Measurements from ENCODE around the gene PTPN2.

PTPN2 gene

DNA sequence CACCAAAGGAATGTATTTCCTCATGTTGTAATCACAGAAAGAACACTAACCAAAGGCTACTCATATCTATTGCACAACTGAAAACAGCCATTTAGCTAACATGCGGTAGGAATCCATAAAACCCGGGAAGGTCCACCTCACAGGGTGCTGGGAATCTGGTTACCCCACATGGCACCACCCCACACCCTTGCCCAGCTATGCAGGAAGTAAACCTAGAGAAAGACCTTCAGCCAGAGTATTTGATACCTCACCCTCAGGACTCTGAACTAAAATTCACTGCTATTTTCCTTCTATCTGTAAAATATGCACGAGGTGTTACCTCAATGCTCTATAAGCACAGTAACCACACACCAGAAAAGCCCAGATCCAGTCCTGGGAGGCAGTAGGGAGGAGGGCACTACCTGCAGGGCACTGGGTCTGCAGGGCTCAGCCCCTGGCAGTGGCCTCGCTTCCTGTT lies 45.8 kb downstream of the PTPN2 start (continued):
- TF ChIP-seq YY2 (tag by site-specific recombination; IDR thresholded peaks at IDR 0.05) (no peak), SP7 (tag by site-specific recombination; IDR thresholded peaks at IDR 0.05) (0 out of 2 replicates have a peak, but pooled peaks have one; percentile 13), ZNF280C (tag by site-specific recombination; IDR thresholded peaks at IDR 0.05) (no peak), YY1 (tag by site-specific recombination; IDR thresholded peaks at IDR 0.05) (no peak), ZNF341 (tag by site-specific recombination; IDR thresholded peaks at IDR 0.05; ENCODE audit: low read depth) (no peak), MEIS1 (CRISPR knock-in tag; IDR thresholded peaks at IDR 0.05; ENCODE audit: borderline replicate concordance) (no peak), ZNF350 (tag by site-specific recombination; IDR thresholded peaks at IDR 0.05) (no peak), ZNF157 (tag by site-specific recombination; IDR thresholded peaks at IDR 0.05) (no peak), ZNF658 (tag by site-specific recombination; IDR thresholded peaks at IDR 0.05) (no peak), ZNF324 (tag by site-specific recombination; IDR thresholded peaks at IDR 0.05) (no peak), GLIS2 (tag by site-specific recombination; IDR thresholded peaks at IDR 0.05) (peak; percentile 73), ZNF48 (tag by site-specific recombination; IDR thresholded peaks at IDR 0.05) (no peak), KLF1 (tag by site-specific recombination; IDR thresholded peaks at IDR 0.05) (no peak), MZF1 (tag by site-specific recombination; IDR thresholded peaks at IDR 0.05; ENCODE audit: borderline replicate concordance) (no peak), ZNF561 (tag by site-specific recombination; IDR thresholded peaks at IDR 0.05; ENCODE audit: borderline replicate concordance) (no peak), ZNF239 (tag by site-specific recombination; IDR thresholded peaks at IDR 0.05) (no peak), ZSCAN16 (tag by site-specific recombination; IDR thresholded peaks at IDR 0.05) (no peak), ZNF768 (tag by site-specific recombination; IDR thresholded peaks at IDR 0.05) (no peak), ZNF76 (tag by site-specific recombination; IDR thresholded peaks at IDR 0.05; ENCODE audit: borderline replicate concordance, low read depth) (no peak), ZNF610 (tag by site-specific recombination; IDR thresholded peaks at IDR 0.05; ENCODE audit: borderline replicate concordance) (no peak), ZNF544 (tag by site-specific recombination; IDR thresholded peaks at IDR 0.05) (no peak), ZNF660 (tag by site-specific recombination; IDR thresholded peaks at IDR 0.05) (no peak), ZNF26 (tag by site-specific recombination; IDR thresholded peaks at IDR 0.05) (no peak), GLIS1 (tag by site-specific recombination; IDR thresholded peaks at IDR 0.05) (peak; percentile 88), ZFP37 (tag by site-specific recombination; IDR thresholded peaks at IDR 0.05) (no peak), ZNF777 (tag by site-specific recombination; IDR thresholded peaks at IDR 0.05; ENCODE audit: borderline replicate concordance) (no peak), ZNF776 (tag by site-specific recombination; IDR thresholded peaks at IDR 0.05; ENCODE audit: borderline replicate concordance) (no peak), ZNF140 (tag by site-specific recombination; IDR thresholded peaks at IDR 0.05) (no peak), ZNF302 (tag by site-specific recombination; IDR thresholded peaks at IDR 0.05; ENCODE audit: low read depth) (no peak)
- TF ChIP-seq, protein P1, sequence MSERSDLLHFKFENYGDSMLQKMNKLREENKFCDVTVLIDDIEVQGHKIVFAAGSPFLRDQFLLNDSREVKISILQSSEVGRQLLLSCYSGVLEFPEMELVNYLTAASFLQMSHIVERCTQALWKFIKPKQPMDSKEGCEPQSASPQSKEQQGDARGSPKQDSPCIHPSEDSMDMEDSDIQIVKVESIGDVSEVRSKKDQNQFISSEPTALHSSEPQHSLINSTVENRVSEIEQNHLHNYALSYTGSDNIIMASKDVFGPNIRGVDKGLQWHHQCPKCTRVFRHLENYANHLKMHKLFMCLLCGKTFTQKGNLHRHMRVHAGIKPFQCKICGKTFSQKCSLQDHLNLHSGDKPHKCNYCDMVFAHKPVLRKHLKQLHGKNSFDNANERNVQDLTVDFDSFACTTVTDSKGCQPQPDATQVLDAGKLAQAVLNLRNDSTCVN (tag by site-specific recombination; optimal IDR thresholded peaks at IDR 0.05) = no peak
- TF ChIP-seq, protein P2, sequence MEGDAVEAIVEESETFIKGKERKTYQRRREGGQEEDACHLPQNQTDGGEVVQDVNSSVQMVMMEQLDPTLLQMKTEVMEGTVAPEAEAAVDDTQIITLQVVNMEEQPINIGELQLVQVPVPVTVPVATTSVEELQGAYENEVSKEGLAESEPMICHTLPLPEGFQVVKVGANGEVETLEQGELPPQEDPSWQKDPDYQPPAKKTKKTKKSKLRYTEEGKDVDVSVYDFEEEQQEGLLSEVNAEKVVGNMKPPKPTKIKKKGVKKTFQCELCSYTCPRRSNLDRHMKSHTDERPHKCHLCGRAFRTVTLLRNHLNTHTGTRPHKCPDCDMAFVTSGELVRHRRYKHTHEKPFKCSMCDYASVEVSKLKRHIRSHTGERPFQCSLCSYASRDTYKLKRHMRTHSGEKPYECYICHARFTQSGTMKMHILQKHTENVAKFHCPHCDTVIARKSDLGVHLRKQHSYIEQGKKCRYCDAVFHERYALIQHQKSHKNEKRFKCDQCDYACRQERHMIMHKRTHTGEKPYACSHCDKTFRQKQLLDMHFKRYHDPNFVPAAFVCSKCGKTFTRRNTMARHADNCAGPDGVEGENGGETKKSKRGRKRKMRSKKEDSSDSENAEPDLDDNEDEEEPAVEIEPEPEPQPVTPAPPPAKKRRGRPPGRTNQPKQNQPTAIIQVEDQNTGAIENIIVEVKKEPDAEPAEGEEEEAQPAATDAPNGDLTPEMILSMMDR (tag by site-specific recombination; IDR thresholded peaks at IDR 0.05) = no peak
- TF ChIP-seq, protein P3, sequence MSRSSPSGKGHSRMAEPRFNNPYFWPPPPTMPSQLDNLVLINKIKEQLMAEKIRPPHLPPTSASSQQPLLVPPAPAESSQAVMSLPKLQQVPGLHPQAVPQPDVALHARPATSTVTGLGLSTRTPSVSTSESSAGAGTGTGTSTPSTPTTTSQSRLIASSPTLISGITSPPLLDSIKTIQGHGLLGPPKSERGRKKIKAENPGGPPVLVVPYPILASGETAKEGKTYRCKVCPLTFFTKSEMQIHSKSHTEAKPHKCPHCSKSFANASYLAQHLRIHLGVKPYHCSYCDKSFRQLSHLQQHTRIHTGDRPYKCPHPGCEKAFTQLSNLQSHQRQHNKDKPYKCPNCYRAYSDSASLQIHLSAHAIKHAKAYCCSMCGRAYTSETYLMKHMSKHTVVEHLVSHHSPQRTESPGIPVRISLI (tag by site-specific recombination; IDR thresholded peaks at IDR 0.05) = 0 out of 2 replicates have a peak, but pooled peaks have one; percentile 4
